WTC11 (cell line): ENCODE measurements around the gene SLC44A1. TPM values are rescaled to one million over a fixed set of nuclear protein-coding genes. Genes with fewer than 3 reads are reported as not detected.

Experiments
- ATAC-seq: fragments of 200-7000 bp; cut with Tn5 transposase; 2 replicates; pipeline ENCODE4 v1.10.0; 2021; ENCODE audit warnings: mild to moderate bottlenecking, moderate library complexity
- CTCF ChIA-PET: fragments of 300-600 bp; sonication (Branson Sonifier 250); formaldehyde crosslinking; loops from one replicate; lab custom pipeline; 2021; ENCODE audit warnings: antibody characterized with exemption; lab: Charles Lee
- POLR2A ChIA-PET: fragments of 350-600 bp; sonication (Branson Sonifier 250); formaldehyde crosslinking; loops from one replicate; lab custom pipeline; 2021; ENCODE audit warnings: antibody characterized with exemption; lab: Charles Lee
- DNase-seq: peaks from one replicate; pipeline ENCODE4 v3.0.0; 2021; ENCODE audit warnings: low spot score
- H3K27ac Mint-ChIP-seq: 2 replicates; pipeline ENCODE4 v1.8.0; 2021; ENCODE audit warnings: mixed read lengths
- H3K27me3 Mint-ChIP-seq: 2 replicates; pipeline ENCODE4 v1.8.0; 2021; ENCODE audit warnings: low read depth, mild to moderate bottlenecking, moderate library complexity, mixed read lengths
- H3K36me3 Mint-ChIP-seq: 2 replicates; pipeline ENCODE4 v1.8.0; 2021; ENCODE audit warnings: mixed read lengths
- H3K4me1 Mint-ChIP-seq: 2 replicates; pipeline ENCODE4 v1.8.0; 2022; ENCODE audit warnings: mixed read lengths
- H3K4me3 Mint-ChIP-seq: 2 replicates; pipeline ENCODE4 v1.8.0; 2021; ENCODE audit warnings: mild to moderate bottlenecking, moderate library complexity, mixed read lengths
- H3K9me3 Mint-ChIP-seq: 2 replicates; pipeline ENCODE4 v1.8.0; 2021; ENCODE audit warnings: mixed read lengths
- ATF3 ChIP-seq: sonication (generic); formaldehyde crosslinking; conservative IDR thresholded peaks from 2 replicates; pipeline ENCODE4 v1.8.1; 2022; ENCODE audit warnings: mild to moderate bottlenecking, missing genetic modification reagents
- ATF6 ChIP-seq: sonication (generic); formaldehyde crosslinking; IDR thresholded peaks from 2 replicates; pipeline ENCODE4 v1.8.1; 2023; ENCODE audit warnings: mild to moderate bottlenecking, missing genetic modification reagents
- CREM ChIP-seq: sonication (generic); formaldehyde crosslinking; IDR thresholded peaks from 2 replicates; pipeline ENCODE4 v1.8.1; 2022; ENCODE audit warnings: mild to moderate bottlenecking, missing genetic modification reagents, moderate library complexity
- E2F4 ChIP-seq: sonication (generic); formaldehyde crosslinking; IDR thresholded peaks from 2 replicates; pipeline ENCODE4 v1.8.1; 2022; ENCODE audit warnings: low read depth, mild to moderate bottlenecking, moderate library complexity, missing genetic modification reagents, borderline replicate concordance
- E2F5 ChIP-seq: sonication (generic); formaldehyde crosslinking; IDR thresholded peaks from 2 replicates; pipeline ENCODE4 v1.8.1; 2022; ENCODE audit warnings: mild to moderate bottlenecking, moderate library complexity, missing genetic modification reagents
- ERG ChIP-seq: fragments of 250-450 bp; sonication (Bioruptor Pico); IDR thresholded peaks from 2 replicates; pipeline ENCODE4 v1.8.0; 2021; ENCODE audit warnings: mild to moderate bottlenecking
- FOXJ3 ChIP-seq: sonication (generic); formaldehyde crosslinking; IDR thresholded peaks from 2 replicates; pipeline ENCODE4 v1.9.0; 2021; ENCODE audit warnings: missing genetic modification reagents, mild to moderate bottlenecking, borderline replicate concordance
- FOXP4 ChIP-seq: sonication (generic); formaldehyde crosslinking; IDR thresholded peaks from 2 replicates; pipeline ENCODE4 v1.8.0; 2022; ENCODE audit warnings: mild to moderate bottlenecking, missing genetic modification reagents
- IRF2 ChIP-seq: sonication (generic); formaldehyde crosslinking; IDR thresholded peaks from 2 replicates; pipeline ENCODE4 v1.8.0; 2022; ENCODE audit warnings: low read depth, missing genetic modification reagents, borderline replicate concordance
- MLX ChIP-seq: sonication (generic); formaldehyde crosslinking; IDR thresholded peaks from 2 replicates; pipeline ENCODE4 v1.8.1; 2023; ENCODE audit warnings: mild to moderate bottlenecking, missing genetic modification reagents, moderate library complexity
- NFATC4 ChIP-seq: fragments of 250-450 bp; sonication (Bioruptor Pico); IDR thresholded peaks from 2 replicates; pipeline ENCODE4 v1.9.0; 2021; ENCODE audit warnings: mild to moderate bottlenecking
- NFE2L1 ChIP-seq: sonication (generic); formaldehyde crosslinking; IDR thresholded peaks from 2 replicates; pipeline ENCODE4 v1.8.1; 2023; ENCODE audit warnings: missing genetic modification reagents
- RELA ChIP-seq: sonication (generic); formaldehyde crosslinking; IDR thresholded peaks from 2 replicates; pipeline ENCODE4 v1.8.1; 2022; ENCODE audit warnings: missing genetic modification reagents, mild to moderate bottlenecking, borderline replicate concordance
- SMAD3 ChIP-seq: sonication (generic); formaldehyde crosslinking; IDR thresholded peaks from 2 replicates; pipeline ENCODE4 v1.8.0; 2022; ENCODE audit warnings: missing genetic modification reagents, mild to moderate bottlenecking, borderline replicate concordance
- SP1 ChIP-seq: sonication (generic); formaldehyde crosslinking; conservative IDR thresholded peaks from 2 replicates; pipeline ENCODE4 v1.8.1; 2022; ENCODE audit warnings: missing genetic modification reagents
- TEAD1 ChIP-seq: sonication (generic); formaldehyde crosslinking; IDR thresholded peaks from 2 replicates; pipeline ENCODE4 v1.8.0; 2022; ENCODE audit warnings: mild to moderate bottlenecking, missing genetic modification reagents
- USF1 ChIP-seq: sonication (generic); formaldehyde crosslinking; IDR thresholded peaks from 2 replicates; pipeline ENCODE4 v1.8.0; 2022; ENCODE audit warnings: mild to moderate bottlenecking, missing genetic modification reagents
- ZMAT4 ChIP-seq: fragments of 250-450 bp; sonication (Bioruptor Pico); IDR thresholded peaks from 2 replicates; pipeline ENCODE4 v1.9.0; 2021; ENCODE audit warnings: mild to moderate bottlenecking
- ZNF138 ChIP-seq: sonication (generic); formaldehyde crosslinking; conservative IDR thresholded peaks from 2 replicates; pipeline ENCODE4 v1.8.1; 2022; ENCODE audit warnings: mild to moderate bottlenecking, moderate library complexity, missing genetic modification reagents
- ZNF219 ChIP-seq: sonication (generic); formaldehyde crosslinking; IDR thresholded peaks from 2 replicates; pipeline ENCODE4 v1.8.0; 2023; ENCODE audit warnings: missing genetic modification reagents, mild to moderate bottlenecking, borderline replicate concordance
- ZNF232 ChIP-seq: sonication (generic); formaldehyde crosslinking; IDR thresholded peaks from 2 replicates; pipeline ENCODE4 v1.8.0; 2022; ENCODE audit warnings: mild to moderate bottlenecking, missing genetic modification reagents
- ZNF263 ChIP-seq: sonication (generic); formaldehyde crosslinking; IDR thresholded peaks from 2 replicates; pipeline ENCODE4 v1.8.1; 2022; ENCODE audit warnings: low read depth, mild to moderate bottlenecking, moderate library complexity, missing genetic modification reagents
- ZNF423 ChIP-seq: fragments of 250-450 bp; sonication (Bioruptor Pico); IDR thresholded peaks from 2 replicates; pipeline ENCODE4 v2.1.2; 2022; ENCODE audit warnings: mild to moderate bottlenecking, moderate library complexity
- ZNF671 ChIP-seq: fragments of 250-450 bp; sonication (Bioruptor Pico); IDR thresholded peaks from 2 replicates; pipeline ENCODE4 v1.8.0; 2021; ENCODE audit warnings: mild to moderate bottlenecking
- total RNA-seq: library from RNA; stranded (reverse); gene quantifications from 3 replicates; pipeline ENCODE4 v1.2.3, GENCODE V29; 2021

Gene SLC44A1
- total RNA-seq, 1 experiment from 2014 or later: 48.9 TPM

- Mint-ChIP-seq H3K36me3 (no peaks in the 10 kb centered on the region), H3K4me3 (no peak overlapping the region), H3K27me3 (no peaks in the 10 kb centered on the region), H3K27ac (no peak overlapping the region), H3K4me1 (no peaks in the 10 kb centered on the region), H3K9me3 (no peaks in the 10 kb centered on the region)
- ATAC-seq (no peak), DNase-seq (no peak)
- ChIA-PET CTCF (interaction anchor here (0.6 kb wide), 1 partner anchor 684 kb away, joined by 3 read pairs; no protein-coding TSS in a partner anchor), POLR2A (interaction anchor here (0.6 kb wide), 1 partner anchor 1425 kb away, joined by 3 read pairs; no protein-coding TSS in a partner anchor)
- TF ChIP-seq IRF2 (CRISPR knock-in tag) (no peak), CREM (CRISPR knock-in tag) (no peak), MLX (CRISPR knock-in tag) (no peak), FOXJ3 (CRISPR knock-in tag) (no peak), USF1 (CRISPR knock-in tag) (no peak), ZNF671 (no peak), ATF6 (CRISPR knock-in tag) (no peak), ATF3 (CRISPR knock-in tag) (no peak), SP1 (no peak), ERG (CRISPR knock-in tag) (no peak), ZNF263 (CRISPR knock-in tag) (no peak), FOXP4 (CRISPR knock-in tag) (no peak)
Observed at GRCh38 chr9:105346273-105346672, 101.8 kb downstream of the SLC44A1 start.

- H3K27ac Mint-ChIP-seq: no peak overlapping the region
- H3K4me1 Mint-ChIP-seq: peaks cover 10% of the 10 kb centered on the region
- DNase-seq: no peak
- ATAC-seq: no peak
- CTCF ChIA-PET: no interaction called here
- no peaks in the 10 kb centered on the region for H3K9me3 Mint-ChIP-seq
- no peak overlapping the region for H3K4me3 Mint-ChIP-seq
- H3K36me3 Mint-ChIP-seq: no peaks in the 10 kb centered on the region
- POLR2A ChIA-PET: interaction anchor here (0.7 kb wide), 1 partner anchor 282 kb away, joined by 14 read pairs; no protein-coding TSS in a partner anchor
- H3K27me3 Mint-ChIP-seq: no peaks in the 10 kb centered on the region
- TF ChIP-seq RELA (CRISPR knock-in tag) (no peak), SMAD3 (CRISPR knock-in tag) (no peak), NFE2L1 (CRISPR knock-in tag) (no peak), USF1 (CRISPR knock-in tag) (no peak), NFATC4 (CRISPR knock-in tag) (no peak), ZNF232 (no peak), ZNF138 (CRISPR knock-in tag) (no peak), E2F4 (CRISPR knock-in tag) (no peak), ZMAT4 (CRISPR knock-in tag) (no peak), ZNF423 (no peak), E2F5 (no peak), ZNF219 (CRISPR knock-in tag) (no peak), TEAD1 (CRISPR knock-in tag) (no peak), ATF3 (CRISPR knock-in tag) (no peak), MLX (CRISPR knock-in tag) (no peak)
Observed at GRCh38 chr9:105354448-105354847, 110.0 kb downstream of the SLC44A1 start.
